Measurements from ENCODE around the gene DQX1. TPM values are rescaled to one million over a fixed set of nuclear protein-coding genes. Genes with fewer than 3 reads are reported as not detected.

The DQX1 gene
- total RNA-seq, 2 experiments from 2014 or later, result 0.20 to 0.39 TPM

DNA sequence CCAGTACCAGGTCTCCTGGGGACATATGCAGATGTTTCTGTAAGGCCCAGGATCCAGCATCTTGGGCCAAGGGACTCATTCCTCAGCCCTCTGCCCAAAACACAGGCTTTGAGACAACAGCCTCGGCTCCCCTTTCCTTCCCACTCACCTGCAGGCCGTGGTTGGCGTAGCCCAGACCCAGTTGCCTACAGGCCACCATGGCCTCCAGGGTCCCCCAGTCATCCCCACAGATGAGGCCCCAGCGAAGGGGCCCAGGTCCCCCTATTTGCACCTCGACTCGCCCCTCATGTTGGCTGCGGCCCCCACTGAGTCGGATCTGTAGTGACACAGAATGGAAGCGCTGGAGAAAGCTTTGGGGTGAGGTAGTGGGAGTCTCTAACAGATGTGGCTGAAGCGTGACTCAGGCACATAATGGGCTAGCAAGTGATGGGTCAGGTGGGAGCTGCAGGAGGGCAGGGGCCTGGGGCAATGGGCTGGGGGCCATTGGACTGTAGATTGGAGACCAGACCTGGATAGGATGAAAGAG is 9.5 kb upstream of the DQX1 start:
- DNase-seq, result no peak
- peaks cover 24% of the 10 kb centered on the region for H3K27me3 Mint-ChIP-seq
- peaks cover 11% of the 10 kb centered on the region for H3K36me3 Mint-ChIP-seq
- H3K27ac Mint-ChIP-seq, result no peak overlapping the region
- POLR2A ChIA-PET, result interaction anchor here (1.2 kb wide), 1 partner anchor 50 kb away, joined by 4 read pairs; no protein-coding TSS in a partner anchor
- ATAC-seq (ENCODE audit: low read depth), result no peak
- H3K4me3 Mint-ChIP-seq, result no peak overlapping the region
- no peaks in the 10 kb centered on the region for H3K9me3 Mint-ChIP-seq
- H3K4me1 Mint-ChIP-seq, result peaks cover 30% of the 10 kb centered on the region

DNA sequence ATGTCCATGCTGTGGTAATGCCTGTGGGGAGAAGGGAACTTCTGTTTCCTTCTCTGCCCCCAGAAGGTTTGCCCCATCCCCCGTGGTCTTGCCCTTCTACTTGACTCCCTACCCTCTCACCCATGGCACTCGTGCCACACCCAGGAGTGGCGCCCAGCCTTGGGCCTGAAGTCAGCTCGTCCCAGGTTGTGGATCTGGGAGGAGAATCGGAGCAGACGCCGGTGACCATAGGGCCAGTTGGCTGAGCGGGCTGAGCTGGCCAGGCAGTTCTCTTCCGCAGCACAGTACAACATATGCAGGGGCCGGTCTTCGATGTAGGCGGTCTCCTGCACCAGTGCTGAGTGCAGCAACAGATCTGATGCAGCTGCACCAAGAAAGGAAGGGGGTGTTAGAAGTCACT is 8.4 kb upstream of the DQX1 start:
- ATAC-seq (ENCODE audit: low read depth), result no peak
- H3K27ac Mint-ChIP-seq, result no peak overlapping the region
- POLR2A ChIA-PET, result interaction anchor here (0.8 kb wide), 1 partner anchor 73 kb away, joined by 3 read pairs; no protein-coding TSS in a partner anchor

DNA sequence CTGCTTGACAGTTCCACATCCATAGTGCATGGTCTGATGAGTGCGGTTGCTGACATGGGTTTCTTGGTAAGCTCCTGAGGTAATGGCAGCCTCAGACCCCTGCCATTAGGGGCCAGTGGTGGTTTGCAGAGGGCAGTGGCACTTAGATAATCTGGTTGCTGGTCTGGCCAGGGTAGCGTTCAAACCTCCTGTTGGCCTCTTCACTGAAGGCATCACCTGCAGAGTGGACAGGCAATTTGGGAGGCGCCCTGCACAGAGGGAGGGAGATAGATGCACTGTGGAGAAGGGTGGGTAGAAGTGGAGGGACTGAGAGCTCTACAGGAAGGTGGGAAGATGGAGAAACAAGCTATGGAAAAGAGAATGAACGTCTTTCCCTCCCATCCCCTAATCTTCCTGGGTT is 7.4 kb upstream of the DQX1 start:
- Mint-ChIP-seq H3K27me3 (peaks cover 12% of the 10 kb centered on the region), H3K4me1 (peaks cover 21% of the 10 kb centered on the region)
- POLR2A ChIA-PET, result interaction anchor here (0.6 to 0.8 kb wide), 2 partner anchors 72 to 307 kb away, joined by 3 read pairs; no protein-coding TSS in a partner anchor

More for the DNA sequence above, 8.4 kb upstream of the DQX1 start:
- DNase-seq, result no peak
- no peak overlapping the region for H3K4me3 Mint-ChIP-seq
- peaks cover 11% of the 10 kb centered on the region for H3K36me3 Mint-ChIP-seq
- H3K9me3 Mint-ChIP-seq, result no peaks in the 10 kb centered on the region
- peaks cover 28% of the 10 kb centered on the region for H3K4me1 Mint-ChIP-seq
- peaks cover 21% of the 10 kb centered on the region for H3K27me3 Mint-ChIP-seq

DNA sequence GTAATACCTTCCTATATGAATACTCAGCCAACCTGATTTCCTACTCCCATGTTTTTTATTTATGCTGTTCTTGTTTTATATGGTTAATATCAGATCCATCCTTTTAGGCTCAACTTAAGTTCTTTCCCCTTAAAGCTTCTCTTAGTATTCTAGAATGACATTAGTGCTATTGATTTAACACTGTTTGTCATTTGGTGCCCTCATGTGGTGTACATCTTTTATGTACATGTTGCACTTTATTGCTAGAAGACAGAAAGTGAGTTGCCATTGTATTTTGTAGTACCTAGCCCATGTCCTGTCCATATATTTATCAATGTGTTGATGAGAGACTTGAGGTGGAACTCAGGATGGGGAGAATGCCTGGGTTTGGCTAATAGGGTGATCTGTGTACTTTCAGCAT is 6.2 kb upstream of the DQX1 start:
- peaks cover 26% of the 10 kb centered on the region for H3K36me3 Mint-ChIP-seq
- DNase-seq (no peak), ATAC-seq (ENCODE audit: low read depth) (no peak)
- peak overlapping the region; percentile 66 for H3K27ac Mint-ChIP-seq
- no peaks in the 10 kb centered on the region for H3K9me3 Mint-ChIP-seq
- H3K27me3 Mint-ChIP-seq, result peaks cover 3% of the 10 kb centered on the region
- peak overlapping the region; percentile 97 for H3K4me3 Mint-ChIP-seq
- POLR2A ChIA-PET, result interaction anchor here (0.6 to 5.2 kb wide), 6 partner anchors 24 to 111 kb away, joined by 3 to 54 read pairs (median 4); partner anchors contain the start of genes C2orf81, CCDC142, INO80B and TTC31
- H3K4me1 Mint-ChIP-seq, result peaks cover 33% of the 10 kb centered on the region

More for the DNA sequence above, 7.4 kb upstream of the DQX1 start:
- Mint-ChIP-seq H3K4me3 (no peak overlapping the region), H3K36me3 (peaks cover 15% of the 10 kb centered on the region), H3K27ac (no peak overlapping the region), H3K9me3 (no peaks in the 10 kb centered on the region)
- DNase-seq (no peak), ATAC-seq (ENCODE audit: low read depth) (no peak)

DNA sequence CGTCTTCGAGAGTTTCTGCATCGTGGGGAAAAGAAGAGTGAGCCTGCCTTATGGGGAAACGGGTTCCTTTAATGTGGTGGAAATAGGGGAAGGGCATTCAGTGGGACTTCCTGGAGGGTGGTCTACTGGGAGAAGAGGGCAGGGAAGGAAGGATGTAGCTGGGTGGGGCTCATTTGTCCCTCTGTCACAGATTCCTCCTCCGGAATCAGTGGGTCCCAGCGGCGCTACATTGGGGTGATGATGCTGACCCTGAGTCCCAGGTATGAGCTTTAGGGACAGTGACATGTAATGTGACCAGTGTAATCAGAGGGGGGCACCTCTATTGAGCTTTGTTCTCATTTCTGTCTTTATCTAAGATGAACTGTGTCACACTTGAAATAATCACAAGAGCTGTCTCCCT is 5.6 kb upstream of the DQX1 start:
- peak overlapping the region; percentile 97 for H3K4me3 Mint-ChIP-seq
- no peak for DNase-seq
- H3K36me3 Mint-ChIP-seq, result peaks cover 31% of the 10 kb centered on the region
- no peaks in the 10 kb centered on the region for H3K9me3 Mint-ChIP-seq
- no peak for ATAC-seq (ENCODE audit: low read depth)
- POLR2A ChIA-PET, result interaction anchor here (0.6 to 5.2 kb wide), 8 partner anchors 22 to 110 kb away, joined by 3 to 54 read pairs (median 5); partner anchors contain the start of genes C2orf81, CCDC142, INO80B and LOXL3
- peak overlapping the region; percentile 96 for H3K27ac Mint-ChIP-seq
- H3K4me1 Mint-ChIP-seq, result peaks cover 33% of the 10 kb centered on the region
- H3K27me3 Mint-ChIP-seq, result no peaks in the 10 kb centered on the region

DNA sequence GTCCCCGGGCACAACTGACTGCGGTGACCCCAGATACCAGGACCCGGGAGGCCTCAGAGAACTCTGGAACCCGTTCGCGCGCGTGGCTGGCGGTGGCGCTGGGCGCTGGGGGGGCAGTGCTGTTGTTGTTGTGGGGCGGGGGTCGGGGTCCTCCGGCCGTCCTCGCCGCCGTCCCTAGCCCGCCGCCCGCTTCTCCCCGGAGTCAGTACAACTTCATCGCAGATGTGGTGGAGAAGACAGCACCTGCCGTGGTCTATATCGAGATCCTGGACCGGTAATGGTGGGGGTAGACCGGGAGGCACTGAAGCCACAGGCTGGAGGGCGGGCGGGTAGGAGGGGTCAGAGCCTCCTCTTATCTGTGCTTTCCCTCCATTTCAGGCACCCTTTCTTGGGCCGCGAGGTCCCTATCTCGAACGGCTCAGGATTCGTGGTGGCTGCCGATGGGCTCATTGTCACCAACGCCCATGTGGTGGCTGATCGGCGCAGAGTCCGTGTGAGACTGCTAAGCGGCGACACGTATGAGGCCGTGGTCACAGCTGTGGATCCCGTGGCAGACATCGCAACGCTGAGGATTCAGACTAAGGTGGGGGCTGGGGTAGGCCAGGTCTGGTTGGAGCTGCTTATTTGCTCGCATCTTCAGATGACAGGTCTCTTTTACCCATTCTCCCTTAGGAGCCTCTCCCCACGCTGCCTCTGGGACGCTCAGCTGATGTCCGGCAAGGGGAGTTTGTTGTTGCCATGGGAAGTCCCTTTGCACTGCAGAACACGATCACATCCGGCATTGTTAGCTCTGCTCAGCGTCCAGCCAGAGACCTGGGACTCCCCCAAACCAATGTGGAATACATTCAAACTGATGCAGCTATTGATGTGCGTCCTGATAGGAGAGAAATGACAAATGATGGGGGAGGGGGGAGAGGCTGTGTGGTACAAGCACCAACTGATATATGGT is 4.5 kb upstream of the DQX1 start:
- peak overlapping the region; percentile 96 for H3K27ac Mint-ChIP-seq
- peak overlapping the region; percentile 97 for H3K4me3 Mint-ChIP-seq
- DNase-seq (peak; percentile 64), ATAC-seq (ENCODE audit: low read depth) (peak; percentile 9)
- H3K9me3 Mint-ChIP-seq, result peaks cover 2% of the 10 kb centered on the region
- peaks cover 40% of the 10 kb centered on the region for H3K36me3 Mint-ChIP-seq
- POLR2A ChIA-PET, result interaction anchor here (0.7 to 5.2 kb wide), 15 partner anchors 9 to 239 kb away, joined by 3 to 54 read pairs (median 7); partner anchors contain the start of genes CCDC142, INO80B, LBX2 and LOXL3
- no peaks in the 10 kb centered on the region for H3K27me3 Mint-ChIP-seq
- H3K4me1 Mint-ChIP-seq, result peaks cover 38% of the 10 kb centered on the region

DNA sequence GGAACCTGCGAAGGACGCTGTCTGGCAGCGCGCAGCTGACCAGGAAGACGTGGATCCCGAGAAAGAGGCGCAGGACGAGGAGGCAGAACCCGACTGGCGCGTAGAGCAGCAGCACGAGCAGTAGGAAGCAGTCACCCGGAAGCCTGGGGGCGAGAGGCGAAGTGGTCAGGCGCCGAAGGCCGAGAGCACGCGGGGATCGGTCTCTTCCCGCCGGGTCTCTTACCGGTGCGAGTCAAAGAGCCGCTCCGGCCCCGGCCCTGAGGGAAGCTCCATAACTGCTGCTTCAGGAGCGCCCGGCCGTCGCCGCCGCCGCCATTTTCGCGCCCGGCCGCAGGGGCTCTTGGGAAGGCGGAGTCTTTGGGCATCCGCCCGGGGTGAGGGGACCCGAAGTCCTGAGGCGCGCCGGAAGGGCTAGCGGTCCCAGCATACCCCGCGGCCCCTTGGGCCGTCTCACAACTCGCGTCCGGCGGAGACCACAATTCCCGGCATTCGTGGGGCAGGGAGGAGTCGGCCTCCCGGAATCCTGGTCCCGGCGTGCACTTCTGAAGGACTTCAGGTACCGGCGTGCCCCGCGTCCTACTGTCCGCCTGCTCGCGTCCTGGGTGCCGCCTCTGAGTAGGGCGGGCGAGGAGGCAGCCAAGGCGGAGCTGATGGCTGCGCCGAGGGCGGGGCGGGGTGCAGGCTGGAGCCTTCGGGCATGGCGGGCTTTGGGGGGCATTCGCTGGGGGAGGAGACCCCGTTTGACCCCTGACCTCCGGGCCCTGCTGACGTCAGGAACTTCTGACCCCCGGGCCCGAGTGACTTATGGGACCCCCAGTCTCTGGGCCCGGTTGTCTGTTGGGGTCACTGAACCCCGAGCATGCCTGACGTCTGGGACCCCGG is 3.6 kb upstream of the DQX1 start, which contains the start of the genes AUP1 and HTRA2:
Gene AUP1 (minus strand): TSS at position 350 of the 882 bp plus-strand sequence. CDS start 77 bp downstream, at position 273.
Gene HTRA2 (plus strand): TSS at position 577 of the 882 bp plus-strand sequence. CDS start 74 bp downstream, at position 651.
- peaks cover 2% of the 10 kb centered on the region for H3K9me3 Mint-ChIP-seq
- H3K27me3 Mint-ChIP-seq, result no peaks in the 10 kb centered on the region
- peak within 1 kb of the TSS; percentile 97 for H3K4me3 Mint-ChIP-seq
- peak; percentile 93 for DNase-seq
- POLR2A ChIA-PET, result interaction anchor here (1.0 to 5.2 kb wide), 14 partner anchors 9 to 73 kb away, joined by 3 to 54 read pairs (median 8); partner anchors contain the start of genes CCDC142, INO80B, LBX2 and MRPL53
- ATAC-seq (ENCODE audit: low read depth), result peak; percentile 91
- H3K4me1 Mint-ChIP-seq, result peaks cover 38% of the 10 kb centered on the region
- H3K36me3 Mint-ChIP-seq, result peaks cover 40% of the 10 kb centered on the region
- H3K27ac Mint-ChIP-seq, result peak within 1 kb of the TSS; percentile 96

DNA sequence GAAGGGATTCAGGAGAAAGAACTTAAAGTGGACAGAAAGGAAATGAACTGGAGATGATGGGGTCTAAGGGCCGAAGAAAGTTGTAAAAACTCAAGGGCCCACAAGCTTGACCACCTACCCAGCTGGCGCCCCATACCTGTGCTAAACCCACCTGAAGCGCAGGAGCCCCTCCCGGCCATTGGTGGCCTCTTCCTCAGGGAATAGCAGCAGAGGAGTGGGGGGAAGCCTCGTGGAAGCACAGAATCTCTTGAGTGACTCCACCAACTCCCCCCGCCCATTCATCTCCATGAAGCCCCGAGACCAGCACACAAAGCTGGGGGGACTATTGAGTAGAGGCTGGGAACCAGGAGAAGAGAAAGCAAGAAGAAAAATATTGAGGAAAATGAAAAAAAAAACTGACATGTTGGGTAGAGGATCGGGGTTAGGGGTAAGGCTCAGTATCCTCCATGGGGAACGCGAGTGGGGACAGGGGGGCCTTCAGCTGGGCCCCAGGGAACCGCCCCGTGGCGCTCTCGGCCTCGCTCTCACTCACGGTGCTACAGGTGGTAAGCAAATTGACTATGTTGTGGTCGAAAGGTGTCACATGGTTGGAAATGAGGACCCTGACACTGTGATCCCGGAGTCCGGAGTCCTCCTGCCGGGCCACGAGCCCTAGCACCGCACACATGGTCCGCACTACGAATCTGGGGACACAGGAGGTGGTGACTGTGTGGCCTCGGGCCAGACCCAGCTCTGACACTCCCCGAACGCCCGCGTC is 2.7 kb upstream of the DQX1 start:
- H3K4me3 Mint-ChIP-seq, result peak overlapping the region; percentile 97
- peaks cover 40% of the 10 kb centered on the region for H3K36me3 Mint-ChIP-seq
- H3K9me3 Mint-ChIP-seq, result peaks cover 2% of the 10 kb centered on the region
- peaks cover 38% of the 10 kb centered on the region for H3K4me1 Mint-ChIP-seq
- H3K27me3 Mint-ChIP-seq, result no peaks in the 10 kb centered on the region
- DNase-seq (no peak), ATAC-seq (ENCODE audit: low read depth) (peak; percentile 7)
- POLR2A ChIA-PET, result interaction anchor here (1.0 to 5.2 kb wide), 13 partner anchors 9 to 72 kb away, joined by 3 to 54 read pairs (median 8); partner anchors contain the start of genes CCDC142, INO80B, LBX2 and MRPL53
- peak overlapping the region; percentile 96 for H3K27ac Mint-ChIP-seq

DNA sequence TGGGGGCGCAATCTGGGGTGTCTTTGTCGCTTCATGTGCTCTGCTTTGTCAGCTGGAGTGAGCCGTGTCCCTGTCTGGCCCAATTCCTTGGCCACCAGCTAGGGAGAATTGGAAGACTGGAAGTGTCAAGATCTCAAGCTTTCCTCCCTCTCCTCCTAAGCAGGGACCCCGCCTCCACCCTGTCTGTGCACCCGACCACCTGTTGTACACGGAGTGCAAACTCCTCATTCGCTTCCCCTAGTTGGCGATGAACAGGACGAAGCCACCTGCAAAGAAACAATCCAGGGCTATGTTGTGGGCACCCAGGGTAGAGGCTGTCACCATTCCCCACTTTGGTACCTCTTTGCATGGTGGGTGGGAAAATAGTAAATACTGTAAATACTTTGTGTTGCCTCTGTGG is 1.7 kb upstream of the DQX1 start:
- Mint-ChIP-seq H3K4me3 (peak overlapping the region; percentile 97), H3K36me3 (peaks cover 39% of the 10 kb centered on the region), H3K27me3 (no peaks in the 10 kb centered on the region), H3K9me3 (peaks cover 2% of the 10 kb centered on the region), H3K4me1 (peaks cover 41% of the 10 kb centered on the region), H3K27ac (peak overlapping the region; percentile 12)
- no peak for DNase-seq
- ATAC-seq (ENCODE audit: low read depth), result no peak
- POLR2A ChIA-PET, result interaction anchor here (1.4 to 5.2 kb wide), 3 partner anchors 10 to 71 kb away, joined by 4 to 54 read pairs (median 39); partner anchors contain the start of genes CCDC142, INO80B, TTC31 and WBP1

DNA sequence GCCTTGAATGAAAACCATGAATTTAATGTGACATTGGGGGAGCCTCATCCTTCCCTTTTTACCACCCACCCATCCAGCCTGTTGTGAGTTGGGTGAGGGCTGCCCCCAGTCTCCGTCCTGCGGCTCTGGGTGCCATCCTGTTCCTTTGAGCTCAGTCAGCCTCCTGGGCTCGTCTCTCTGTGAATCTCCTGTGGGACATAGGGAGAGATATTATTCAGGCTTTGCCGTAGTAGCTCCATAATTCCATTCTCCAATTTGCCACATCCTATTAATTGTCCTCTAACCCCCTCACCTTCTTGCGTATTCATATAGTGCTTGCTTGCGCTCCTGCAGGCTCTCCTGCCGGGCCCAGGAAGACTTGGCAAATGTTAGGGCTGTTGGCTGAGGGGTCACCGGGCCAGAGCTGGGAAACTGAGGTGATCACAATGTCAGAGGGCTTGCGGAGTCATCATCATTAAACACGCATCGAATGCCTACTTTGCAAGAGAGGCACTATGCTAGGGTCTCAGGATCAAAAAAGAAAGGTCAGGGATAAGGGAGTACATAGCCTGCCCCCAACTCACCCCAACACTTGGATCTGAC is 709 bp upstream of the DQX1 start:
- no peak for DNase-seq
- POLR2A ChIA-PET, result interaction anchor here (1.4 kb wide), 1 partner anchor 9 kb away, joined by 4 read pairs; no protein-coding TSS in a partner anchor
- H3K9me3 Mint-ChIP-seq, result peaks cover 2% of the 10 kb centered on the region
- no peak for ATAC-seq (ENCODE audit: low read depth)
- H3K4me3 Mint-ChIP-seq, result no peak overlapping the region
- peaks cover 36% of the 10 kb centered on the region for H3K4me1 Mint-ChIP-seq
- no peaks in the 10 kb centered on the region for H3K27me3 Mint-ChIP-seq
- H3K27ac Mint-ChIP-seq, result no peak overlapping the region
- H3K36me3 Mint-ChIP-seq, result peaks cover 33% of the 10 kb centered on the region

DNA sequence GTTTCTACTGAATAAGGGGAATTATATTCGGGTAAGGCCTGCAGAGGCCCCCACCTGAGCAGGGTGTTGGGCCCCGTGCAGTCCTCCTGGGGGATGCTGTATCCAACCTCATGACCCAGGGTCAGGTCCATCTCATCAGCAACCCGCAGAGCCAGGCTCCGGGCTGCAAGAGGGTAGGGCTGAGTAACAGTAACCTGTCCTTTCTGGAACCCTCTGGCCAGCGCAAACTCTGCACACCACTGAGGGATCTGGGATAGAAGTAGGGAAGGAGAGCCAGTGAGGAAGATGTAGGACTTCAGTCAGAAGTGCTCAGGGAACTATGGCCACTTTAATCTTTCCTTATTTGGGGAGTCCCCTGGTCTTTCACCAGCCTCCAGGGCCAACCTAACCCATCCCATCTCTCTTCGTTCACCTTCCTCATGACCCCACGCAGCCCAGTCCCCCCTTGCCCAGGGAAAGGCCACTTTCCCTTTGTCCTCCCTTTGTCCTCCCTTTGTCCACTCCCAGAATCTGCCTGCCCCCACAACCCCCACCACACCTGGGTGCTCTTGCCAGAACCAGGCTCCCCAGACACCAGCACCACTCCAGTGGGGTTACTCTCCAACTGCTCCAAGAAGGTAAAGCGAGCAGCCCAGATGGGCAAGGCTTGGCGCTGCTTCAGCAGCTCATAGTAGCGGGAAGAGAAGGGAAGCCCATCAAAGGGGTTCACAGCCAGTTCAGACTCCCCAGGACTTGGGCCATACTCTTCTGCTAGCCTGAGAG is 895 bp downstream of the DQX1 start:
- H3K4me1 Mint-ChIP-seq, result peaks cover 26% of the 10 kb centered on the region
- no peak overlapping the region for H3K4me3 Mint-ChIP-seq
- H3K9me3 Mint-ChIP-seq, result peaks cover 2% of the 10 kb centered on the region
- H3K27me3 Mint-ChIP-seq, result peaks cover 10% of the 10 kb centered on the region
- DNase-seq, result no peak
- no peak for ATAC-seq (ENCODE audit: low read depth)
- POLR2A ChIA-PET, result no interaction called here
- H3K27ac Mint-ChIP-seq, result no peak overlapping the region
- peaks cover 29% of the 10 kb centered on the region for H3K36me3 Mint-ChIP-seq
